HEK293 (cell line): Measurements from ENCODE around the gene ERRFI1.

Source experiments
- EGR2 ChIP-seq: fragments of 450-650 bp; formaldehyde crosslinking; IDR thresholded peaks from 2 replicates; pipeline ENCODE4 v1.5.1; 2016; ENCODE audit warnings: low read depth, missing biosample characterization, missing genetic modification characterization
- OSR2 ChIP-seq: fragments of 450-650 bp; formaldehyde crosslinking; IDR thresholded peaks from 2 replicates; pipeline ENCODE4 v1.5.1; 2016; ENCODE audit warnings: missing biosample characterization, missing genetic modification characterization
- PRDM1 ChIP-seq: fragments of 450-650 bp; formaldehyde crosslinking; IDR thresholded peaks from 2 replicates; pipeline ENCODE4; 2016; ENCODE audit warnings: missing biosample characterization, missing genetic modification characterization
- PRDM10 ChIP-seq: fragments of 450-650 bp; formaldehyde crosslinking; IDR thresholded peaks from 2 replicates; pipeline ENCODE4 v1.5.1; 2016; ENCODE audit warnings: missing biosample characterization, missing genetic modification characterization
- SCRT1 ChIP-seq: fragments of 450-650 bp; formaldehyde crosslinking; IDR thresholded peaks from 2 replicates; pipeline ENCODE4 v1.5.1; 2016; ENCODE audit warnings: missing biosample characterization, missing genetic modification characterization, borderline replicate concordance
- SP7 ChIP-seq: fragments of 450-650 bp; formaldehyde crosslinking; IDR thresholded peaks from 2 replicates; pipeline ENCODE4 v1.5.1; 2016; ENCODE audit warnings: missing biosample characterization, missing genetic modification characterization
- ZBTB21 ChIP-seq: fragments of 450-650 bp; formaldehyde crosslinking; IDR thresholded peaks from 2 replicates; pipeline ENCODE4 v1.5.1; 2017; ENCODE audit warnings: missing biosample characterization, missing genetic modification characterization
- ZBTB6 ChIP-seq: fragments of 450-650 bp; formaldehyde crosslinking; IDR thresholded peaks from 2 replicates; pipeline ENCODE4 v1.5.1; 2017; ENCODE audit warnings: missing biosample characterization, missing genetic modification characterization
- ZFP3 ChIP-seq: fragments of 450-650 bp; formaldehyde crosslinking; IDR thresholded peaks from 2 replicates; pipeline ENCODE4 v1.5.1; 2016; ENCODE audit warnings: low read depth, missing biosample characterization, missing genetic modification characterization
- ZNF121 ChIP-seq: fragments of 450-650 bp; formaldehyde crosslinking; IDR thresholded peaks from 2 replicates; pipeline ENCODE4 v1.5.1; 2016; ENCODE audit warnings: missing biosample characterization, missing genetic modification characterization
- ZNF155 ChIP-seq: fragments of 450-650 bp; formaldehyde crosslinking; IDR thresholded peaks from 2 replicates; pipeline ENCODE4 v1.5.1; 2016; ENCODE audit warnings: missing biosample characterization, missing genetic modification characterization
- ZNF157 ChIP-seq: fragments of 450-650 bp; formaldehyde crosslinking; IDR thresholded peaks from 2 replicates; pipeline ENCODE4 v1.5.1; 2016; ENCODE audit warnings: missing biosample characterization, missing genetic modification characterization
- ZNF211 ChIP-seq: fragments of 450-650 bp; formaldehyde crosslinking; IDR thresholded peaks from 2 replicates; pipeline ENCODE4 v1.5.1; 2016; ENCODE audit warnings: low read depth, missing biosample characterization, missing genetic modification characterization
- ZNF239 ChIP-seq: fragments of 450-650 bp; formaldehyde crosslinking; IDR thresholded peaks from 2 replicates; pipeline ENCODE4 v1.5.1; 2016; ENCODE audit warnings: missing biosample characterization, missing genetic modification characterization
- ZNF24 ChIP-seq: fragments of 450-650 bp; formaldehyde crosslinking; IDR thresholded peaks from 2 replicates; pipeline ENCODE4 v1.5.1; 2016; ENCODE audit warnings: missing biosample characterization, missing genetic modification characterization
- ZNF248 ChIP-seq: fragments of 450-650 bp; formaldehyde crosslinking; IDR thresholded peaks from 2 replicates; pipeline ENCODE4 v1.5.1; 2017; ENCODE audit warnings: missing biosample characterization, missing genetic modification characterization
- ZNF292 ChIP-seq: fragments of 450-650 bp; formaldehyde crosslinking; IDR thresholded peaks from 2 replicates; pipeline ENCODE4 v1.5.1; 2016; ENCODE audit warnings: low read depth, missing biosample characterization, missing genetic modification characterization, borderline replicate concordance
- ZNF335 ChIP-seq: fragments of 450-650 bp; formaldehyde crosslinking; conservative IDR thresholded peaks from 2 replicates; pipeline ENCODE4 v1.5.1; 2016; ENCODE audit warnings: missing biosample characterization, missing genetic modification characterization
- ZNF350 ChIP-seq: fragments of 450-650 bp; formaldehyde crosslinking; IDR thresholded peaks from 2 replicates; pipeline ENCODE4 v1.5.0; 2017; ENCODE audit warnings: missing biosample characterization, mild to moderate bottlenecking, missing genetic modification characterization
- ZNF416 ChIP-seq: fragments of 450-650 bp; formaldehyde crosslinking; IDR thresholded peaks from 2 replicates; pipeline ENCODE4 v1.5.1; 2016; ENCODE audit warnings: missing biosample characterization, missing genetic modification characterization
- ZNF48 ChIP-seq: fragments of 450-650 bp; formaldehyde crosslinking; IDR thresholded peaks from 2 replicates; pipeline ENCODE4 v1.5.1; 2016; ENCODE audit warnings: missing biosample characterization, missing genetic modification characterization
- ZNF514 ChIP-seq: fragments of 450-650 bp; formaldehyde crosslinking; IDR thresholded peaks from 2 replicates; pipeline ENCODE4 v1.5.1; 2016; ENCODE audit warnings: missing biosample characterization, missing genetic modification characterization
- ZNF529 ChIP-seq: fragments of 450-650 bp; formaldehyde crosslinking; IDR thresholded peaks from 2 replicates; pipeline ENCODE4 v1.5.1; 2017; ENCODE audit warnings: missing genetic modification characterization, missing biosample characterization; ENCODE audit not compliant: insufficient replicate concordance
- ZNF558 ChIP-seq: fragments of 450-650 bp; formaldehyde crosslinking; IDR thresholded peaks from 2 replicates; pipeline ENCODE4 v1.5.1; 2016; ENCODE audit warnings: missing biosample characterization, missing genetic modification characterization
- ZNF639 ChIP-seq: fragments of 450-650 bp; formaldehyde crosslinking; IDR thresholded peaks from 2 replicates; pipeline ENCODE4 v1.5.1; 2016; ENCODE audit warnings: missing biosample characterization, missing genetic modification characterization
- ZNF701 ChIP-seq: fragments of 450-650 bp; formaldehyde crosslinking; IDR thresholded peaks from 2 replicates; pipeline ENCODE4 v1.5.1; 2016; ENCODE audit warnings: missing biosample characterization, missing genetic modification characterization
- ZNF791 ChIP-seq: fragments of 450-650 bp; formaldehyde crosslinking; IDR thresholded peaks from 2 replicates; pipeline ENCODE4 v1.5.1; 2016; ENCODE audit warnings: missing biosample characterization, missing genetic modification characterization
- ZNF843 ChIP-seq: fragments of 450-650 bp; formaldehyde crosslinking; IDR thresholded peaks from 2 replicates; pipeline ENCODE4 v1.5.1; 2016; ENCODE audit warnings: missing biosample characterization, missing genetic modification characterization
- ZSCAN30 ChIP-seq: fragments of 450-650 bp; IDR thresholded peaks from 2 replicates; pipeline ENCODE4 v1.5.1; 2018; ENCODE audit warnings: missing biosample characterization, mild to moderate bottlenecking, missing genetic modification characterization, moderate library complexity
- TF ChIP-seq, protein P1 (sequence below): fragments of 450-650 bp; formaldehyde crosslinking; IDR thresholded peaks from 2 replicates; pipeline ENCODE4 v1.5.1; 2016; ENCODE audit warnings: missing biosample characterization, missing genetic modification characterization
- TF ChIP-seq, protein P2 (sequence below): fragments of 450-650 bp; formaldehyde crosslinking; IDR thresholded peaks from 2 replicates; pipeline ENCODE4 v1.5.1; 2016; ENCODE audit warnings: missing biosample characterization, missing genetic modification characterization

Gene ERRFI1

DNA sequence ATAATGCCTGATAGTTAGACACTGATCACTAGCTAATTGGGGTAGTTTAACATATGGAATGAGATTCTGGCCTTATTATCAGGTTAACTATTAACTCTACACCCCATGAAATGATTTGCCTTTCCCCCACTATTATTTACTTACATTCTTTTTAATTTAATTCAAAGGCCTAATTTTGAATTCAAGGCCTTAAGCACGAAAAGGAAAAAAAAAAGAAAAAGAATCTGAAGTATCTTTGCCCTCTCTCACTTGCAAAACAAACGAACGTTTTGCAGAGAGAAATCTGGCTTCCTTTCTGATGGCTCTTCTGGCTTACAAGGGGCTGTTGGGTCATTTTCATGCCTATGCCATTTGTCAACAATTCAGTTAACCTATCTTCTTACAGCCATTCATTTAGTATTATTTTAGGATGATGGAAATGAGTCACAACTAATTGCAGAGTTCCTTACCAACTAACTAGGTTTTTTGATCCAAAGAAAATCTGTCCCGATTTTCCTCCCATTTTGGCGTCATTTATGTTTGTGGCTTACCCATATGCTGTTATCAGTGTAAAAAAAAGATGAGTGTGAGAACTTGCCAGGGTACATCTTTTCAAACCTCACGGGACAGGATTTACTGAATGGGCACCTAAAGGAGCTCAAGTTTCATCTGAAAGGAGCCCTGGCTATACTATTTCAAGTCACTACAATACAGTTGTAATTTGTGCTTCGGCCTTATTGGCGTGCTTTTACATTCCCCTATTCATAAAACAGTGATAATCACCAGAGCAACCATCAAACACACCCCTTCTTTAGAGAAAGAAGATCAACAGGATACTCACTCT lies 1.9 kb upstream of the ERRFI1 start (continued):
- TF ChIP-seq ZBTB6 (tag by site-specific recombination) (no peak), ZSCAN30 (tag by site-specific recombination) (no peak), SP7 (peak; percentile 99), ZBTB21 (tag by site-specific recombination) (no peak), ZNF335 (tag by site-specific recombination) (peak; percentile 64), OSR2 (tag by site-specific recombination) (peak; percentile 41; the same call in 1 of the 2 replicates), ZNF292 (no peak), PRDM1 (tag by site-specific recombination) (peak; percentile 82), ZNF239 (no peak), ZNF48 (tag by site-specific recombination) (no peak), ZNF157 (tag by site-specific recombination) (no peak), ZNF24 (tag by site-specific recombination) (no peak), ZNF514 (tag by site-specific recombination) (no peak), EGR2 (tag by site-specific recombination) (no peak), ZNF701 (no peak), ZNF529 (tag by site-specific recombination) (no peak), ZNF558 (tag by site-specific recombination) (no peak), SCRT1 (tag by site-specific recombination) (peak; percentile 54; the same call in 1 of the 2 replicates), ZNF211 (tag by site-specific recombination) (no peak), ZNF121 (tag by site-specific recombination) (no peak), ZNF155 (no peak), ZNF791 (tag by site-specific recombination) (no peak), ZNF843 (tag by site-specific recombination) (no peak), PRDM10 (tag by site-specific recombination) (no peak; the same call in 1 of the 2 replicates), ZNF350 (tag by site-specific recombination) (no peak), ZNF639 (tag by site-specific recombination) (no peak), ZNF416 (no peak), ZNF248 (tag by site-specific recombination) (no peak), ZFP3 (tag by site-specific recombination) (no peak)
- TF ChIP-seq, protein P1, sequence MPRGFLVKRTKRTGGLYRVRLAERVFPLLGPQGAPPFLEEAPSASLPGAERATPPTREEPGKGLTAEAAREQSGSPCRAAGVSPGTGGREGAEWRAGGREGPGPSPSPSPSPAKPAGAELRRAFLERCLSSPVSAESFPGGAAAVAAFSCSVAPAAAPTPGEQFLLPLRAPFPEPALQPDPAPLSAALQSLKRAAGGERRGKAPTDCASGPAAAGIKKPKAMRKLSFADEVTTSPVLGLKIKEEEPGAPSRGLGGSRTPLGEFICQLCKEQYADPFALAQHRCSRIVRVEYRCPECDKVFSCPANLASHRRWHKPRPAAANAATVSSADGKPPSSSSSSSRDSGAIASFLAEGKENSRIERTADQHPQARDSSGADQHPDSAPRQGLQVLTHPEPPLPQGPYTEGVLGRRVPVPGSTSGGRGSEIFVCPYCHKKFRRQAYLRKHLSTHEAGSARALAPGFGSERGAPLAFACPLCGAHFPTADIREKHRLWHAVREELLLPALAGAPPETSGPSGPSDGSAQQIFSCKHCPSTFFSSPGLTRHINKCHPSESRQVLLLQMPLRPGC (tag by site-specific recombination) = 0 out of 2 replicates have a peak, but pooled peaks have one; percentile 39
- TF ChIP-seq, protein P2, sequence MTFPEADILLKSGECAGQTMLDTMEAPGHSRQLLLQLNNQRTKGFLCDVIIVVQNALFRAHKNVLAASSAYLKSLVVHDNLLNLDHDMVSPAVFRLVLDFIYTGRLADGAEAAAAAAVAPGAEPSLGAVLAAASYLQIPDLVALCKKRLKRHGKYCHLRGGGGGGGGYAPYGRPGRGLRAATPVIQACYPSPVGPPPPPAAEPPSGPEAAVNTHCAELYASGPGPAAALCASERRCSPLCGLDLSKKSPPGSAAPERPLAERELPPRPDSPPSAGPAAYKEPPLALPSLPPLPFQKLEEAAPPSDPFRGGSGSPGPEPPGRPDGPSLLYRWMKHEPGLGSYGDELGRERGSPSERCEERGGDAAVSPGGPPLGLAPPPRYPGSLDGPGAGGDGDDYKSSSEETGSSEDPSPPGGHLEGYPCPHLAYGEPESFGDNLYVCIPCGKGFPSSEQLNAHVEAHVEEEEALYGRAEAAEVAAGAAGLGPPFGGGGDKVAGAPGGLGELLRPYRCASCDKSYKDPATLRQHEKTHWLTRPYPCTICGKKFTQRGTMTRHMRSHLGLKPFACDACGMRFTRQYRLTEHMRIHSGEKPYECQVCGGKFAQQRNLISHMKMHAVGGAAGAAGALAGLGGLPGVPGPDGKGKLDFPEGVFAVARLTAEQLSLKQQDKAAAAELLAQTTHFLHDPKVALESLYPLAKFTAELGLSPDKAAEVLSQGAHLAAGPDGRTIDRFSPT (tag by site-specific recombination) = 0 out of 2 replicates have a peak, but pooled peaks have one; percentile 31
